Thoracic aorta (tissue), 2 donors: ENCODE data around the gene USP13. TPM values are rescaled to one million over a fixed set of nuclear protein-coding genes. Genes with fewer than 3 reads are reported as not detected.

ENCODE experiments used
- ATAC-seq: fragments of 150-250 bp; one replicate; pipeline ENCODE4 v1.8.0; 2017; ENCODE audit warnings: low read depth; ENCODE audit not compliant: insufficient number of reproducible peaks, low FRiP score
- DNase-seq: peaks from one replicate; pipeline ENCODE4 v3.0.0-alpha.2; 2020; ENCODE audit warnings: low spot score
- H3K27ac ChIP-seq, 2 donors: fragments of 200-600 bp; sonication (generic); 1 replicate in 1 of 2; 2 replicates in 1 of 2; pipeline ENCODE4 v1.5.1; 2016; ENCODE audit warnings: mild to moderate bottlenecking in 2 of 2, moderate library complexity in 2 of 2
- H3K27me3 ChIP-seq: fragments of 200-600 bp; sonication (generic); replicated peaks from 2 replicates; pipeline ENCODE4 v1.6.0; 2016; ENCODE audit warnings: mild to moderate bottlenecking; ENCODE audit not compliant: insufficient read depth
- H3K36me3 ChIP-seq: fragments of 200-600 bp; sonication (generic); one replicate; pipeline ENCODE4 v1.5.1; 2016
- H3K4me1 ChIP-seq, 2 donors: fragments of 200-600 bp; sonication (generic); 1 replicate in 1 of 2; 2 replicates in 1 of 2; pipeline versions ENCODE4 v1.5.1 to v1.6.0; 2016; ENCODE audit warnings: low read depth in 2 of 2, mild to moderate bottlenecking in 1 of 2; ENCODE audit not compliant: control insufficient read depth in 1 of 2
- H3K4me3 ChIP-seq: fragments of 200-600 bp; sonication (generic); 2 replicates; pipeline ENCODE4 v1.5.1; 2016; ENCODE audit warnings: mild to moderate bottlenecking
- H3K9me3 ChIP-seq: fragments of 200-600 bp; sonication (generic); 2 replicates; pipeline ENCODE4 v1.5.1; 2016
- CTCF ChIP-seq: fragments of 200-600 bp; sonication (generic); IDR thresholded peaks from one replicate; pipeline ENCODE4 v1.5.1; 2019; ENCODE audit warnings: antibody characterized with exemption
- total RNA-seq, 2 donors: library from RNA; depleted of rRNA; stranded (reverse); fragments of >200 nt; gene quantifications; one replicate each; pipeline versions ENCODE4 v1.1.0 to v1.2.3, GENCODE V29; 2016

The USP13 gene
- total RNA-seq, 2 donors from 2014 or later, result 5.1 to 8.2 TPM

- no peaks in the 10 kb centered on the region for H3K4me1 ChIP-seq
- ATAC-seq (no peak), DNase-seq (no peak)
- no peak overlapping the region for H3K27ac ChIP-seq
- H3K36me3 ChIP-seq, result no peaks in the 10 kb centered on the region
- no peak for TF ChIP-seq CTCF
- no peaks in the 10 kb centered on the region for H3K27me3 ChIP-seq
- H3K9me3 ChIP-seq, result no peaks in the 10 kb centered on the region
- H3K4me3 ChIP-seq, result no peak overlapping the region
These were observed 141.5 kb downstream of the USP13 start for GRCh38 chr3:179794355-179794754.

GRCh38 chr3:179796421-179796820, 143.6 kb downstream of the USP13 start:
- TF ChIP-seq CTCF, result no peak
- no peak overlapping the region for H3K27ac ChIP-seq
- H3K4me3 ChIP-seq, result no peak overlapping the region
- H3K9me3 ChIP-seq, result no peaks in the 10 kb centered on the region
- H3K36me3 ChIP-seq, result no peaks in the 10 kb centered on the region
- H3K4me1 ChIP-seq, result no peaks in the 10 kb centered on the region
- DNase-seq (no peak), ATAC-seq (no peak)
- H3K27me3 ChIP-seq, result no peaks in the 10 kb centered on the region

- no peaks in the 10 kb centered on the region for H3K4me1 ChIP-seq
- TF ChIP-seq CTCF, result no peak
- no peak overlapping the region for H3K4me3 ChIP-seq
These were observed 144.4 kb downstream of the USP13 start for GRCh38 chr3:179797192-179797591.

GRCh38 chr3:179801263-179801662, 148.4 kb downstream of the USP13 start:
- Histone ChIP-seq H3K4me3 (no peak overlapping the region), H3K9me3 (no peaks in the 10 kb centered on the region), H3K36me3 (no peaks in the 10 kb centered on the region), H3K27me3 (no peaks in the 10 kb centered on the region), H3K4me1 (no peaks in the 10 kb centered on the region), H3K27ac (no peak overlapping the region)
- no peak for ATAC-seq
- no peak for TF ChIP-seq CTCF
- DNase-seq, result no peak

More at GRCh38 chr3:179797192-179797591, 144.4 kb downstream of the USP13 start:
- H3K27ac ChIP-seq, result no peak overlapping the region
- no peaks in the 10 kb centered on the region for H3K27me3 ChIP-seq
- H3K36me3 ChIP-seq, result no peaks in the 10 kb centered on the region
- DNase-seq (no peak), ATAC-seq (no peak)
- H3K9me3 ChIP-seq, result no peaks in the 10 kb centered on the region

- H3K4me3 ChIP-seq, result no peak overlapping the region
- H3K4me1 ChIP-seq, result no peaks in the 10 kb centered on the region
- no peak for ATAC-seq
- DNase-seq, result no peak
- H3K27ac ChIP-seq, result no peak overlapping the region
- TF ChIP-seq CTCF, result no peak
- no peaks in the 10 kb centered on the region for H3K27me3 ChIP-seq
- H3K36me3 ChIP-seq, result no peaks in the 10 kb centered on the region
- no peaks in the 10 kb centered on the region for H3K9me3 ChIP-seq
These were observed 149.0 kb downstream of the USP13 start for GRCh38 chr3:179801856-179802255.
